Glutamatergic neuron (in vitro differentiated cells): ENCODE measurements around the gene PLEKHA5. TPM values are rescaled to one million over a fixed set of nuclear protein-coding genes. Genes with fewer than 3 reads are reported as not detected.

Experiments used
- DNase-seq: peaks from one replicate; pipeline ENCODE4 v3.0.0; 2022
- H3K27ac Mint-ChIP-seq: one replicate; pipeline ENCODE4 v1.8.0; 2020; ENCODE audit warnings: mild to moderate bottlenecking, mixed read lengths, inconsistent platforms; ENCODE audit not compliant: unreplicated experiment
- H3K27me3 Mint-ChIP-seq: one replicate; pipeline ENCODE4 v1.8.0; 2020; ENCODE audit warnings: mild to moderate bottlenecking, moderate library complexity, mixed read lengths, inconsistent platforms; ENCODE audit not compliant: unreplicated experiment
- H3K36me3 Mint-ChIP-seq: one replicate; pipeline ENCODE4 v1.8.0; 2020; ENCODE audit warnings: mild to moderate bottlenecking, mixed read lengths, inconsistent platforms; ENCODE audit not compliant: unreplicated experiment
- H3K4me1 Mint-ChIP-seq: one replicate; pipeline ENCODE4 v1.8.0; 2020; ENCODE audit warnings: mild to moderate bottlenecking, low read depth, mixed read lengths, inconsistent platforms; ENCODE audit not compliant: unreplicated experiment
- H3K4me3 Mint-ChIP-seq: one replicate; pipeline ENCODE4 v1.8.0; 2020; ENCODE audit warnings: mild to moderate bottlenecking, mixed read lengths, inconsistent platforms; ENCODE audit not compliant: unreplicated experiment
- H3K9me3 Mint-ChIP-seq: one replicate; pipeline ENCODE4 v1.8.0; 2020; ENCODE audit warnings: mild to moderate bottlenecking, moderate library complexity, mixed read lengths, inconsistent platforms; ENCODE audit not compliant: unreplicated experiment
- CTCF ChIP-seq: fragments of 200-600 bp; sonication (generic); IDR thresholded peaks from one replicate; pipeline ENCODE4 v1.5.0; 2021; ENCODE audit not compliant: partially characterized antibody, unreplicated experiment
- total RNA-seq: library from RNA; stranded (reverse); fragmentation: NEBNext Ultra II Directional; extraction: Animal tissue kit (Norgen Biotek cat#: 25700); gene quantifications from one replicate; pipeline ENCODE4 v1.2.1, GENCODE V29; 2021; ENCODE audit not compliant: unreplicated experiment

The PLEKHA5 gene
- total RNA-seq, 1 donor from 2014 or later: 314 TPM

GRCh38 chr12:19208456-19208855 is 78.9 kb downstream of the PLEKHA5 start:
- H3K4me1 Mint-ChIP-seq: peaks cover 16% of the 10 kb centered on the region
- no peak for DNase-seq
- no peak overlapping the region for H3K4me3 Mint-ChIP-seq
- H3K9me3 Mint-ChIP-seq: peaks cover 4% of the 10 kb centered on the region
- H3K36me3 Mint-ChIP-seq: no peaks in the 10 kb centered on the region
- peaks cover 6% of the 10 kb centered on the region for H3K27me3 Mint-ChIP-seq
- no peak for TF ChIP-seq CTCF
- no peak overlapping the region for H3K27ac Mint-ChIP-seq

DNA sequence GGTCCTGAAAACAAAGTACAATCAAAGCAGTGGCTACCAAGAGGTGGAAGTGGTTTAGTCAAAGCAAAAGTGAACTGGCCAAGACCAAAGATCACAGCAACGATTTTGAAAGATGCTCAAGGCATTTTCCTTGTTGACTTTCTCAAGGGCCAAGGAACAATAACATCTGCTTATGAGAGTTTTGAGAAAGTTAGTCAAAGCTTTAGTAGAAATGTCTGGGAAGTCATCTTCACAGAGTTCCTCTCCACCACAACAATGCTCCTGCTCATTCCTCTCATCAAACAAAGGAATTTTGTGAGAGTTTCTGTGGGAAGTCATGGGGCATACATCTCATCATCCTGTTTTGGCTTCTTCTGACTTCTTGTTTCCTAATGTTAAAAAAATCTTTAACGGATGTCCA is 80.1 kb downstream of the PLEKHA5 start:
- H3K9me3 Mint-ChIP-seq: peaks cover 3% of the 10 kb centered on the region
- no peak overlapping the region for H3K27ac Mint-ChIP-seq
- DNase-seq: no peak
- TF ChIP-seq CTCF: no peak
- peaks cover 6% of the 10 kb centered on the region for H3K27me3 Mint-ChIP-seq
- H3K4me3 Mint-ChIP-seq: no peak overlapping the region
- no peaks in the 10 kb centered on the region for H3K36me3 Mint-ChIP-seq
- H3K4me1 Mint-ChIP-seq: peaks cover 10% of the 10 kb centered on the region

DNA sequence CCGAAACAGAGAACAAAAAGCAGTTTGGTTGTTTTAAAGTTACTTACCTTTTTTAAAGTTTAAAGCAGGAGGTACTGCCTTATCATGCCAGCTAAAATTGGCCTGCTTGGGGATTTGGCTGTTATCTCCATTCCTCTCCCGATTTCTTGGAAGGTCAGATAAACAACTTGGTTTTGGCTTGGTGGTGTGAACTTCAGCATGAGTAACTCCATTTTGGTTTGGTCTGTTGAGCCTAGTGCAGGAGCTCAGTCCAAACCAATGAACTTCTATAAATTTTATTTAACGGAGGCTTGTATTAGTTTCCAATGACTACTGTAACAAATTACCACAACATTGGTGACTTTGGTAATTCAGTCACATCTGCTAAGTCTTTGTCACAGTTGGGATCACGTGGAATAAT is 82.3 kb downstream of the PLEKHA5 start:
- no peak for DNase-seq
- no peak for TF ChIP-seq CTCF
- Mint-ChIP-seq H3K4me1 (peaks cover 4% of the 10 kb centered on the region), H3K9me3 (peaks cover 3% of the 10 kb centered on the region), H3K27me3 (peaks cover 4% of the 10 kb centered on the region), H3K27ac (no peak overlapping the region), H3K4me3 (no peak overlapping the region), H3K36me3 (no peaks in the 10 kb centered on the region)

GRCh38 chr12:19212245-19212644 is 82.7 kb downstream of the PLEKHA5 start:
- Mint-ChIP-seq H3K36me3 (no peaks in the 10 kb centered on the region), H3K27ac (no peak overlapping the region), H3K27me3 (peaks cover 4% of the 10 kb centered on the region), H3K4me1 (peaks cover 8% of the 10 kb centered on the region), H3K4me3 (no peak overlapping the region), H3K9me3 (peaks cover 3% of the 10 kb centered on the region)
- no peak for DNase-seq
- no peak for TF ChIP-seq CTCF

- Mint-ChIP-seq H3K4me1 (peaks cover 20% of the 10 kb centered on the region), H3K27ac (no peak overlapping the region), H3K27me3 (peaks cover 5% of the 10 kb centered on the region), H3K9me3 (peaks cover 8% of the 10 kb centered on the region), H3K36me3 (no peaks in the 10 kb centered on the region), H3K4me3 (no peak overlapping the region)
- DNase-seq: no peak
- no peak for TF ChIP-seq CTCF
Observed at GRCh38 chr12:19214020-19214419, 84.5 kb downstream of the PLEKHA5 start.
